ENCODE data around the gene HYDIN.
"Not testable (repeated sequence)": the region's sequence is repeated elsewhere in the genome, so short reads cannot be mapped to it uniquely, and the experiment has no call there.

HYDIN gene

DNA sequence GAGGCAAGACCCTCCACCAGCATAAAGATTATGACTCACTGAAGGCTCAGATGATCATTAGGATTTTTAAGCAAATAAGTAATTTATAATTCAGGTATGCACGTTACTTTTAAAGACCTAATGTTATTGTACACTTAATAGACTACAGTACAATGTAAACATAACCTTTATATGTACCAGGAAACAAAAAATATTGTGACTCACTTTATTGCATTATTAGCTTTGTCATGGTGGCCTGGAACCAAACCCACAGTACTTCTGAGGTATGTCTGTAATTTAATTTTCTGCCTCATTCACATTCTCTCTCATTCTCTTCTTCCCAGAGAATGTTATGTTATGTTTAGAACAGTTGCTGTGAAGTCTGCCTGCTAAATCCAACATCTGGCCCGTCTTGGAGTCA is 407.8 kb downstream of the HYDIN start:
- not testable (repeated sequence) for DNase-seq

- DNase-seq, result not testable (repeated sequence)
These were observed 412.4 kb downstream of the HYDIN start for GRCh38 chr16:70818088-70818487.

GRCh38 chr16:70809392-70810060 is 421.0 kb downstream of the HYDIN start:
- DNase-seq, result no peak

DNA sequence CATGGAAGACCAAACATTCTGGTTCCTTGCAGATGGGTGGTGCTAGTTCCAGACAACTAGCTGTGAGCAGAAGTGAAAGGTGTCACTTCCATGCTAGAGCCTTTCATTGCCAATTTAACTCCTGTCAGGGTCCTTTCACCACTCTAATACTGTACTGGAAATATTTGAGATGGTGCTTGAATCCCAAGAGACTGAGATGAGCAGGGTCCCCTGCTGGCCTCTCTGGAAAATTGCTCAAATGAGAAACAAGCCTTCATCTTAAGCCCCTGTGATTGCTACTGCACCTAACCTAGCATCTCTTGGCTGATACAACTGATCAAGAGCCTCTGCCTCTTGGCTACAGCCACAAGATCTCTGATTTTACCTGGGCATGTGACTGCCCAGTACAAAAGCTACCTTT is 422.2 kb downstream of the HYDIN start:
- DNase-seq, result no peak

DNA sequence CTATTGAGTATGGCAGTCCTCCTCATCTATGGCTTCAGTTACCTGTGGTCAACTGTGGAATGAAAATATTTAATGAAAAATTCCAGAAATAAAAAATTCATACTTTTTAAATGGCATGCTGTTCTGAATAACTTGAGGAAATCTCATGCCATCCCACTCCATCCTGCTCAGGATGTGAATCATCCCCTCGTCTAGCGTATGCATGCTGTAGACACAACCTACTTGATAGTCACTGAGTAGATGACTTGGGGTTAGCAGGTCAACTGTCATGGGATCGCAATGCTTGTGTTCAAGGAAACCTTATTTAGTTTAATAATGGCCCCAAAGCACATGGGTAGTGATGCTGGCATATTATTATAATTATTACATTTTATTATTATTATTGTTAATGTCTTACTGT is 424.7 kb downstream of the HYDIN start:
- no peak for DNase-seq

DNA sequence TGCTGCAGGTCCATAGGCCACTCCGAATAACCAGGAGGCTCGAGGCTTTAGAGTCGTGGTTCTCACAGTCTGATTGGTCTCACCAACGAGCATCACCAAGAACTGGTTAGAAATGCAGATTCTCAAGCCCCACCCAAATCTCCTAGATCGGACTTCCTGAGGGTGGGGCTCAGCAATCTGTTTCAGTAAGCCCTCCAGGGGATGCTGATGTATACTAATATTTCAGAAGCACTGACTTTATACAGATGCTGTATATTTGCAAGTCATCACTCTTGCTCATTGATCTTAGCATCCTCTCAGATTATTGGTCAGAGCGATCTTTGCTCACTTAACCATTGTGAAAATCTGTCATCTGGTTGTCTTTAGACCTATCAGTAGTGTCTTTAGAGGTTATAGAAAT is 425.1 kb downstream of the HYDIN start:
- no peak for DNase-seq

GRCh38 chr16:70804734-70805169 is 425.8 kb downstream of the HYDIN start:
- DNase-seq, result no peak

- no peak for DNase-seq
These were observed 426.3 kb downstream of the HYDIN start for GRCh38 chr16:70804153-70804733.

DNA sequence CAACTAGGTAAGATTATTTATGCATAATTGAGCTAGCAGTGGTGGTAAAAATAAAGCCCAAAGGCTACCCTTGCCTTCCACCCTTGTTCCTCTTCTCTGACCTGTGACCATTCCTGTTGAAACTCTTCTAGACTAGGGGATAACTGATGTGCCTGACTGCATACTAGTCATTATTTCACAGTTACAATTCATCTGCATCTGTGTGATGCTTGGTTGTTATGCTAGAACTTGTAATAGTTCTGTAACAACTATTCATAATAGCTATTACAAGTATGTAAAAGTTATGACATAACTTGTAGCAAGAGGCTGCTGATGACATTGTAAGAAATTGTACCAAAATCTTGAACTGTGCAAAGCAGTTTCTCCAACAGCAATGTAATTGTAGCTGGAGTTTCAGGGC is 427.2 kb downstream of the HYDIN start:
- no peak for DNase-seq

DNA sequence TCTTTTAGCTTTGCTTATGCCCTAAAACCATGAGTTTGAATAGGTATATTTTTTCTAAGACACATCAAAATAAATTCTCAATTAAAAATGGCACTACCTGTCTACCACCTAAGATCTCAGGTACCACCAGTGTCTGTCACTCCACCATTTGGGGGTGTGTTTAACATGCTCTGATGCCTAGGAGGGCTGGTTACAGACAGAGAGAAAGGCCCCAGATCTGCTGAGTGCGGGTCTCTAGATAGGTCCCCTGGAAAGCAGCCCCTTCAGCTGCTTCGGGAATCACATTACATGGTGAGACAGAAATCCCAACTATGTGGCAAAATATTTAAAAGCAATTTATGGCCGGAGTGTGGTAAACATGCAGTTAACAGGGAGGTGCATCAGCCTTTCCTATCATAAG is 428.9 kb downstream of the HYDIN start:
- DNase-seq, result no peak

DNA sequence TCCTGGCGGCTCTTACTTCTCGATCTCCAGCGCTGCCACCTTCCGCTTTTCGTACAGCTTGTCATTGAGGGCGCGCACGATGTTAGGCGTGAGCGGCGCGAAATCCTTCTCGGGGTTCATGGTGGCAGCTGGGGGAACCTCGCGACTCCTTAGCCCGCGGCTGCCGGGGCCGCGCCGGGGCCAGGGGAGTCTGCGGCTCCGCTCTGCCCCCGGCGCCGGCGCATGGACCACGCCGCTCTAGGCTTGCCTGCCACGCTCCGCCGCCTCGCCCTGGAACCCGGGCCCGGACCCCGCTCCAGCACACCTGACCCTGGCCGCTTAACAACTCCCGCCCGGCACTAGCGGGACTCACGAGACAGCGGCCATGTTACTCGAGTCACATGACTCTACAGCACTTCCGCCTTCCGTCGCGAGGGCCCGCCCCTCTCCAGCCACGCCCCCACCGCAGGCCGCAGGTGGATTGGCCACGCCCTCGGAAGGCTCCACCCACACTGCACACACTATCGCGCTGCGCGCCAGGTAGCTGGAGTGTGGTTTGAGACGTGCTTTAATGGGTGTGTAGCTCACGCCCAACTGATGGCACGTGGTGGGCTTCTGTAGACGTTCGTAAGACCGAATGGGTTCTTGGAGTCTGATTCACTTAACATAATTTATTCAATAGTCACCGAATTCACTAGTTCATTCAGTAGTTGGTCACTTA is 429.6 kb downstream of the HYDIN start, which contains the start of gene VAC14:
VAC14 (minus strand) TSS at position 378 of the 700 bp plus-strand sequence; CDS start at position 120, 258 bp downstream.
- DNase-seq, result peak; percentile 97

GRCh38 chr16:70800311-70800710 is 430.2 kb downstream of the HYDIN start:
- no peak for DNase-seq

GRCh38 chr16:70796301-70796700 is 434.2 kb downstream of the HYDIN start:
- no peak for DNase-seq

GRCh38 chr16:70795296-70795912 is 435.1 kb downstream of the HYDIN start:
- no peak for DNase-seq

DNA sequence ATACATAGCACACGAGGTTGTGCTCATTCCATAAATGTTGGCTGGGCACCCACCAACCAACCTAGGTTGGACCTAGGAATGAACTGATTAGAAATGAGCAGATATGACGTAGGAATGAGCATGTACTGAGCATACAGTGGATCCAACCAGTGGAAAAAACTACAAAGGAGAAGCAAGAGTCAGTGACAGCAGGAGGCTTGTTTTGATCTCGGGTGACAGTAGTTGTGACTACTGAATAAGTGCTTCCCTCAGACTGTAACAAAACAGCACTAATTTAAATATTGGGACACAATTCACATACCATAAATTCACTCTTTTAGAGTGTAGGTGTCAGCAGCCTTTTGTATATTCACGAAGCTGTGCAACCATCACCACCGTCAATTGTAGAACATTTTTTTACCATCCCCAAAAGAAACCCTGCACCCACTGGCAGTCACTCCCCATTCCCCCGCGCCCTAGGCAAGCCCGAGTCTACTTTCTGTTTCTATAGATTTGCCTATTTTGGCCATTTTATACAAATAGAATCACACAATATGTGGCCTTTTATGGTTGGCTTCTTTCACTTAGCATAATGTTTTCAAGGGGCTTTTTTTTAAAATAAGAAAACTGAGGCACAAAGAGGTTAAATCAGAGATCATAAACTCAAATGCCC is 436.5 kb downstream of the HYDIN start:
- no peak for DNase-seq

DNA sequence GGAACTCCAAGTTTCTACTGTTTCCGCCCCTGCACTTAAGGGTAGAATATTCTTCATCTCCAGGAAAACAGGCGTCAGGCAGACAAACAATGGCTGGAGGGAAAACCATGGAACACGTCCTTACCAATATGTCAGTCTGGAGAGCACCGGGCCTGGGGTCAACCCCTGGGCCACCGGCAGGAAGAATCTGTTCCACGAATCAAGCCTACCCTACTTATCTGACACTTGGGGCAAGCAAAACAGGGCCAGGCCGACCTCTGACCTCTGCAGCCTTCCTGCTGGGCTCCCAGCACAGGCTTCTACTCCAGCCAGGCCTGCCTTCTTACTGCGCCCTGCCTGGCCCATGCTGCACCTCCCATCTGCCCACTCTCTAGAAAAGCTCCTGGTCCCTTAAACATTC is 439.7 kb downstream of the HYDIN start:
- no peak for DNase-seq

DNA sequence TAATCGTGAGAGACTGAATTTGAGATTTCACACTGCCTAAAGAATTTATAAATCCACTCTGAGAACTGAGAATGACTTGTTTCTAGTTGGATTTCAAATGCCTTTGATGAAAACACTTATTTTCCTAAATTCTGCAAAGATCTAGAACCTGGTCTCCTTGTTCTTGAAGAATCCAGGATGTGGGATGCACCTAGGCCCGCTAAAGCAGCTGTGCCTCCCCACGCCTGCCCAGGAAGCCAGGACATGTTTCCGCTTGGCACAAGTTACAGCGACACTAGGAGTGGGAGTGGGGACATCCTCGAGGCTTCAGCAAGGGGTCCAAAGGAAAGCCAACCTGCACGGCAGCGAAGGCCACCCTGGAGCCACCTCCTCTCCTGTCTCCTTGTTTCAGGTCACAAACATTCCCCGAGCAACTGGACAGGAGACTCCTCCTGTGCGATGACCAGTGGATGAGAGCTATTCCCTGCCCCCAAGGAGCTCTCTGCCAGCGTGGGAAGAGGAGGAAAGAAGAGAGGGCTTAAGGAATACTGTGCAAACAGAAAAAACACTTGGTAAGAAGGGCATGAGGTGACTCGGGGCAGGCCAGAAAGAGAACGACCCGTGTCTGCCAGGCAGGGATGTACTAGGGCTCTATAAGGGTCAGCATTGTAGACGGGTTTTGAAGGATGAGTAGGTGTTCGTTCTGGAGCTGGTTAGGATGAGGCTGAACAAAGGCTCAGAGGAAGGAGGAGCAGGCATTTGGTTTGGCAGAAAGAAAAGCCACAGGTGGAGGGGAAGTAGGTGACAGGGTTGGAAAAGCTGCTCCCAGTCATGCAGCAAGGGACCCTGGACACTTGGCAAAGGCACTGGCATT is 440.7 kb downstream of the HYDIN start:
- no peak for DNase-seq

DNA sequence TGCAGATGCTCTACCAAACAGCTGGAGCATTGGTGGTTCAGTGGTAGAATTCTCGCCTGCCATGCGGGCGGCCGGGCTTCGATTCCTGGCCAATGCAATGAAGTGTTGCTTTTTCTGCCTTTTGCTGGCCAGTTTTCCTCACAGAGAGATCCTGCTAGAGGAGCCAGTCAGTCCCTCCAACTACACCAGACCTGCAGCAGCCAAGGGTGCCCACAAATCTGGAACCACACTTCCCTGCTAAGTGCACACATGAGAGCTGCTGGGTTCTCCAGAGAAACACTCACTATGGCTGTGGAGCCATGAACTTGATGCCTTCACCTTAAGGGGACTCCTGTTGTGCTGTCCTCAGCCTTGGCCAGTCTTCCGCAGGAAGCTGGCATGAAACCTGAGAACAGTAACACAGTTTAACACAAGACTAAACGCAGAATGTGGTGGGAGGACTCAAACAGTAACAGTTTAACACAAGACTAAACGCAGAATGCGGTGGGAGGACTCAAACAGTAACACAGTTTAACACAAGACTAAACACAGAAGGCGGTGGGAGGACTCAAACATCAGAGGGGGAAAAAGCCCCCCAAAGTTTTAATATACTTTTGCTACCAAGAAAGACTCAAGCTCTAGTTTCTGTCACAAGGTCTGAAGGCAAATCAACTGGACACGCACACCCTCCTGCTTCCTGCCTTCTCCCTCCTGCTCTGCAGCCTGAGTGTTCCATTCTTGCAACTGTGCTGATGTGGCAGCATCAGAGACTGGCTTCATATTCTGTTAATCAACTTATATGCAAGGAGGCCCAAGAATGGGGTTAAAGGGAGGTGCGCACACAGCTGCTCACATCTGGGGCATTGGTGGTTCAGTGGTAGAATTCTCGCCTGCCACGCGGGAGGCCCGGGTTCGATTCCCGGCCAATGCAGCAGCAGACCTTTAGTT is 441.6 kb downstream of the HYDIN start:
- no peak for DNase-seq

DNA sequence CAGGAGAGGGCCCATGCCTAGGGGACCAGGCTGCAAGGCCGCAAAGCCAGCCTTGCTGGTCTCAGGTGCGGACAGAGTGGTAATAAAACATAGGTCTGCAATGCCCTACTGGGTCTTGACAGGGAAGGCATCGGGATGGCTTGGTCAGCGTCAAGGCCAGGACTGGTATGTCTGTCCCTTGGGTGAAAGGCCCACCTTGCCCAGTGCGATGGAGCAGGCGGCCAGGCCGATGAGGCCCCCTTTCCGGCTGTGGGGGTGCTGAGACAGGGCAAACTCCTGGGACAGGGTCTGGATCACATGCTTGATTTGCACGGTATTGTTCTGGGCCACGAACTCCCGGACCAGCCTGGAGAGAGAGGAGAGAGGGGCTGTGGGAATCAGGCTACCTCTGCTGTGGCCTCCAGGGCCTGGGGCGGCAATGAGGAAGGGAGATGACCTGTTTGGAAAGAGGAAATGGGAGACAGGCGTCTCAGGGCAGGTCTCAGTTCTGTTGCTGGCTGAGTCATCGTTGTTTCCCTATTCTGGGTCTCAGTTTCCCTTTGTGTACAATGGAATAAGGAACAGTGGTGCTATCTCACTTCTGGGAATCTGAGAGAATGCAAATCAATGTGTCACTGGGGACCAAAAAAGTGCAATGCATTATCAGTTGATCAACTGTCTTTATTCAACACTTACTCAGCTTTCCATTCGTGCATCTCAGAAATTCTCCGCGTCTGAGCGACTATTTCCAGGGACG is 444.3 kb downstream of the HYDIN start:
- DNase-seq, result no peak
